Loucy (cell line): ENCODE measurements around the gene MAST4.

Experiments used
- CTCF ChIP-seq: fragments of 200-600 bp; sonication (generic); conservative IDR thresholded peaks from 2 replicates; pipeline ENCODE4 v1.5.1; 2014; ENCODE audit warnings: mild to moderate bottlenecking, antibody characterized with exemption, low read length
- EZH2phosphoT487 ChIP-seq: fragments of 200-600 bp; IDR thresholded peaks from 2 replicates; pipeline ENCODE4 v1.6.1; 2018; ENCODE audit warnings: antibody characterized with exemption, mild to moderate bottlenecking, moderate library complexity, borderline replicate concordance

- TF ChIP-seq CTCF (no peak), EZH2phosphoT487 (no peak)
Observed at GRCh38 chr5:67142816-67143215, 546.6 kb downstream of the MAST4 start.
